SK-N-SH (cell line): ENCODE data around the gene ELAVL4. TPM values are rescaled to one million over a fixed set of nuclear protein-coding genes. Genes with fewer than 3 reads are reported as not detected.
A peak's percentile ranks its signal among the peaks of the same experiment; 100 is the strongest.

Source experiments
- CHD2 ChIP-seq: fragments of 150-350 bp; IDR thresholded peaks from 2 replicates; pipeline ENCODE4 v1.6.1; 2018; ENCODE audit warnings: low read length; ENCODE audit not compliant: partially characterized antibody
- ELF1 ChIP-seq: IDR thresholded peaks from 2 replicates; pipeline ENCODE4 v1.4.0; 2012
- EP300 ChIP-seq, 2 experiments: IDR thresholded peaks; 2 replicates each; pipeline versions ENCODE4 v1.4.0 to v1.6.1; 2012; ENCODE audit warnings: borderline replicate concordance in 1 of 2, low read depth in 1 of 2, low read length in 1 of 2
- FOXJ3 ChIP-seq: sonication (generic); formaldehyde crosslinking; IDR thresholded peaks from 2 replicates; pipeline ENCODE4 v1.5.1; 2020; ENCODE audit warnings: mild to moderate bottlenecking, missing genetic modification reagents
- FOXM1 ChIP-seq: IDR thresholded peaks from 2 replicates; pipeline ENCODE4 v1.4.0; 2012; ENCODE audit warnings: low read depth, mild to moderate bottlenecking
- GABPA ChIP-seq: IDR thresholded peaks from 2 replicates; pipeline ENCODE4 v1.4.0; 2012; ENCODE audit warnings: low read depth, mild to moderate bottlenecking
- GATA2 ChIP-seq: sonication (generic); formaldehyde crosslinking; IDR thresholded peaks from 2 replicates; pipeline ENCODE4 v1.5.0; 2020; ENCODE audit warnings: mild to moderate bottlenecking, missing genetic modification reagents
- JUND ChIP-seq: IDR thresholded peaks from 2 replicates; pipeline ENCODE4 v1.4.0; 2012
- MEF2A ChIP-seq: IDR thresholded peaks from 2 replicates; pipeline ENCODE4 v1.4.0; 2012; ENCODE audit warnings: low read depth, borderline replicate concordance
- MXI1 ChIP-seq: IDR thresholded peaks from 2 replicates; pipeline ENCODE4 v1.6.1; 2012; ENCODE audit warnings: mild to moderate bottlenecking, low read depth, low read length, improper control_type of control experiment
- PBX3 ChIP-seq: IDR thresholded peaks from 2 replicates; pipeline ENCODE4; 2012
- POLR2AphosphoS5 ChIP-seq: IDR thresholded peaks from 2 replicates; pipeline ENCODE4 v1.6.1; 2012; ENCODE audit warnings: low read depth, low read length
- RAD21 ChIP-seq: IDR thresholded peaks from 2 replicates; pipeline ENCODE4 v1.6.1; 2012; ENCODE audit warnings: mild to moderate bottlenecking, low read length
- RCOR1 ChIP-seq: fragments of 150-350 bp; IDR thresholded peaks from 2 replicates; pipeline ENCODE4 v1.6.1; 2017; ENCODE audit warnings: antibody characterized with exemption, low read length
- SIN3A ChIP-seq: IDR thresholded peaks from 2 replicates; pipeline ENCODE4 v1.6.1; 2012; ENCODE audit warnings: low read depth, mild to moderate bottlenecking, low read length, moderate library complexity, borderline replicate concordance
- SMC3 ChIP-seq: IDR thresholded peaks from 2 replicates; pipeline ENCODE4 v1.6.1; 2012; ENCODE audit warnings: low read depth, low read length, improper control_type of control experiment
- TCF12 ChIP-seq: IDR thresholded peaks from 2 replicates; pipeline ENCODE4 v1.4.0; 2012
- TEAD4 ChIP-seq: IDR thresholded peaks from 2 replicates; pipeline ENCODE4 v1.4.0; 2012; ENCODE audit warnings: mild to moderate bottlenecking, borderline replicate concordance; ENCODE audit not compliant: insufficient read depth
- USF1 ChIP-seq: IDR thresholded peaks from 2 replicates; pipeline ENCODE4 v1.4.0; 2012; ENCODE audit warnings: low read depth, borderline replicate concordance
- ZBTB33 ChIP-seq: IDR thresholded peaks from 2 replicates; pipeline ENCODE4 v1.4.0; 2012; ENCODE audit warnings: low read depth, borderline replicate concordance
- polyA plus RNA-seq, 3 experiments: library from polyadenylated mRNA; depleted of rRNA; stranded (reverse); fragments of >200 nt; gene quantifications; 2 replicates each; pipeline ENCODE4 v1.2.3, GENCODE V29; 2012
- TF ChIP-seq, protein P1 (sequence below): fragments of 150-350 bp; IDR thresholded peaks from 2 replicates; pipeline ENCODE4 v1.6.1; 2016; ENCODE audit warnings: mild to moderate bottlenecking, low read depth, low read length
- TF ChIP-seq, protein P2 (sequence below): fragments of 200-600 bp; sonication (generic); IDR thresholded peaks from 2 replicates; pipeline ENCODE4 v1.6.1; 2017; ENCODE audit warnings: antibody characterized with exemption, mild to moderate bottlenecking, moderate library complexity
- TF ChIP-seq, protein P3 (sequence below): IDR thresholded peaks from 2 replicates; pipeline ENCODE4 v1.4.0; 2012; ENCODE audit warnings: low read depth

Gene ELAVL4
- polyA plus RNA-seq, 1 of the 3 experiments (the other 2 are of a cell fraction), result 2.7 TPM

GRCh38 chr1:50157306-50157941, 48.7 kb downstream of the ELAVL4 start (continued):
- TF ChIP-seq, protein P1, sequence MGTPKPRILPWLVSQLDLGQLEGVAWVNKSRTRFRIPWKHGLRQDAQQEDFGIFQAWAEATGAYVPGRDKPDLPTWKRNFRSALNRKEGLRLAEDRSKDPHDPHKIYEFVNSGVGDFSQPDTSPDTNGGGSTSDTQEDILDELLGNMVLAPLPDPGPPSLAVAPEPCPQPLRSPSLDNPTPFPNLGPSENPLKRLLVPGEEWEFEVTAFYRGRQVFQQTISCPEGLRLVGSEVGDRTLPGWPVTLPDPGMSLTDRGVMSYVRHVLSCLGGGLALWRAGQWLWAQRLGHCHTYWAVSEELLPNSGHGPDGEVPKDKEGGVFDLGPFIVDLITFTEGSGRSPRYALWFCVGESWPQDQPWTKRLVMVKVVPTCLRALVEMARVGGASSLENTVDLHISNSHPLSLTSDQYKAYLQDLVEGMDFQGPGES, result no peak
- TF ChIP-seq EP300 (IDR thresholded peaks at IDR 0.05; ENCODE audit: borderline replicate concordance in 1 of 2, low read depth in 1 of 2, low read length in 1 of 2), result peak in 1 of 2 experiments; percentile 92; a peak in 2 of 4 replicates
- TF ChIP-seq FOXJ3 (CRISPR knock-in tag), result peak; percentile 58; the same call in 1 of the 2 replicates
- TF ChIP-seq ZBTB33, result no peak
- TF ChIP-seq JUND, result no peak
- TF ChIP-seq GABPA, result no peak
- TF ChIP-seq ELF1, result no peak
- no peak for TF ChIP-seq POLR2AphosphoS5
- TF ChIP-seq SIN3A, result no peak
- TF ChIP-seq, protein P2, sequence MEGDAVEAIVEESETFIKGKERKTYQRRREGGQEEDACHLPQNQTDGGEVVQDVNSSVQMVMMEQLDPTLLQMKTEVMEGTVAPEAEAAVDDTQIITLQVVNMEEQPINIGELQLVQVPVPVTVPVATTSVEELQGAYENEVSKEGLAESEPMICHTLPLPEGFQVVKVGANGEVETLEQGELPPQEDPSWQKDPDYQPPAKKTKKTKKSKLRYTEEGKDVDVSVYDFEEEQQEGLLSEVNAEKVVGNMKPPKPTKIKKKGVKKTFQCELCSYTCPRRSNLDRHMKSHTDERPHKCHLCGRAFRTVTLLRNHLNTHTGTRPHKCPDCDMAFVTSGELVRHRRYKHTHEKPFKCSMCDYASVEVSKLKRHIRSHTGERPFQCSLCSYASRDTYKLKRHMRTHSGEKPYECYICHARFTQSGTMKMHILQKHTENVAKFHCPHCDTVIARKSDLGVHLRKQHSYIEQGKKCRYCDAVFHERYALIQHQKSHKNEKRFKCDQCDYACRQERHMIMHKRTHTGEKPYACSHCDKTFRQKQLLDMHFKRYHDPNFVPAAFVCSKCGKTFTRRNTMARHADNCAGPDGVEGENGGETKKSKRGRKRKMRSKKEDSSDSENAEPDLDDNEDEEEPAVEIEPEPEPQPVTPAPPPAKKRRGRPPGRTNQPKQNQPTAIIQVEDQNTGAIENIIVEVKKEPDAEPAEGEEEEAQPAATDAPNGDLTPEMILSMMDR, result no peak
- TF ChIP-seq SMC3, result no peak
- TF ChIP-seq USF1, result no peak
- peak; percentile 90 for TF ChIP-seq GATA2 (CRISPR knock-in tag)
- no peak for TF ChIP-seq TCF12
- no peak for TF ChIP-seq TEAD4
- TF ChIP-seq RCOR1, result peak; percentile 91
- peak; percentile 71 for TF ChIP-seq CHD2
- no peak for TF ChIP-seq FOXM1
- no peak for TF ChIP-seq MEF2A
- TF ChIP-seq PBX3, result no peak
- peak; percentile 25; the same call in 1 of the 2 replicates for TF ChIP-seq MXI1
- no peak; the same call in 1 of the 2 replicates for TF ChIP-seq RAD21
- TF ChIP-seq, protein P3, sequence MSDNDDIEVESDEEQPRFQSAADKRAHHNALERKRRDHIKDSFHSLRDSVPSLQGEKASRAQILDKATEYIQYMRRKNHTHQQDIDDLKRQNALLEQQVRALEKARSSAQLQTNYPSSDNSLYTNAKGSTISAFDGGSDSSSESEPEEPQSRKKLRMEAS, result no peak
